ENCODE results near the gene WDR75. TPM values are rescaled to one million over a fixed set of nuclear protein-coding genes. Genes with fewer than 3 reads are reported as not detected.
"Not testable (repeated sequence)": the region's sequence is repeated elsewhere in the genome, so short reads cannot be mapped to it uniquely, and the experiment has no call there.

The WDR75 gene
- total RNA-seq, 1 donor from 2014 or later = 40.7 TPM

GRCh38 chr2:189466046-189466445 lies 24.8 kb downstream of the WDR75 start:
- Histone ChIP-seq H3K36me3 (ENCODE audit: control insufficient read depth in 3 of 3, insufficient read depth in 3 of 3, low read length in 3 of 3) (peaks cover 20 to 66% (median 42%) of the 10 kb centered on the region in 3 donors), H3K9ac (ENCODE audit: low read depth in 1 of 3, low read length in 3 of 3) (no peak overlapping the region), H3K27ac (ENCODE audit: low read depth, low read length) (no peak overlapping the region), H3K4me1 (ENCODE audit: control insufficient read depth in 3 of 3, insufficient read depth in 3 of 3, low read length in 3 of 3) (peaks cover 0 to 2% (median 0%) of the 10 kb centered on the region in 3 donors), H3K9me3 (ENCODE audit: control insufficient read depth in 3 of 3, low read length in 3 of 3) (no peaks in the 10 kb centered on the region), H3K4me3 (ENCODE audit: low read length in 3 of 3) (no peak overlapping the region), H3K27me3 (ENCODE audit: control insufficient read depth in 3 of 3, insufficient read depth in 3 of 3, low read length in 3 of 3) (no peaks in the 10 kb centered on the region)

GRCh38 chr2:189466656-189467055 lies 25.4 kb downstream of the WDR75 start:
- H3K9me3 ChIP-seq (ENCODE audit: control insufficient read depth in 3 of 3, low read length in 3 of 3) = no peaks in the 10 kb centered on the region
- H3K4me3 ChIP-seq (ENCODE audit: low read length in 3 of 3) = no peak overlapping the region
- H3K36me3 ChIP-seq (ENCODE audit: control insufficient read depth in 3 of 3, insufficient read depth in 3 of 3, low read length in 3 of 3) = peaks cover 20 to 70% (median 42%) of the 10 kb centered on the region in 3 donors
- H3K4me1 ChIP-seq (ENCODE audit: control insufficient read depth in 3 of 3, insufficient read depth in 3 of 3, low read length in 3 of 3) = peaks cover 0 to 2% (median 0%) of the 10 kb centered on the region in 3 donors
- H3K27me3 ChIP-seq (ENCODE audit: control insufficient read depth in 3 of 3, insufficient read depth in 3 of 3, low read length in 3 of 3) = no peaks in the 10 kb centered on the region
- H3K27ac ChIP-seq (ENCODE audit: low read depth, low read length) = no peak overlapping the region
- no peak overlapping the region for H3K9ac ChIP-seq (ENCODE audit: low read depth in 1 of 3, low read length in 3 of 3)

DNA sequence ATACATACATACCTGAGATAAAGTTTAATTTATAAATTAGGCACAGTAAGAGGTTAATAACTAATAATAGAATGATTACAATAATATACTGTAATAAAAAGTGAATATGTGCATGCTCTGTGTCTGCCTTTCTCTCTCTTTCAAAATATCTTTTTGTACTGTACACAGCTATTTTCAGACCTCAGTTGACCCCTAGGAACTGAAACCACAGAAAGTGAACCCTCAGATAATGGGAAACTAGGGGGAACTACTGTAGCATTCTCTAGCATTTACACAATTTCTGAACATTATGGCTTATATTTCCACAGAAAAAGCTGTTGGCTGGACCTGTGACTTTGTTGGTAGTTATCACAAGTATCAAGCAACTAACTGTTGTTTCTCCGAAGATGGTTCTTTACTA lies 25.9 kb downstream of the WDR75 start:
- Histone ChIP-seq H3K4me3 (ENCODE audit: low read length in 3 of 3) (no peak overlapping the region), H3K4me1 (ENCODE audit: control insufficient read depth in 3 of 3, insufficient read depth in 3 of 3, low read length in 3 of 3) (peaks cover 0 to 2% (median 0%) of the 10 kb centered on the region in 3 donors), H3K9ac (ENCODE audit: low read depth in 1 of 3, low read length in 3 of 3) (no peak overlapping the region), H3K36me3 (ENCODE audit: control insufficient read depth in 3 of 3, insufficient read depth in 3 of 3, low read length in 3 of 3) (peaks cover 20 to 69% (median 41%) of the 10 kb centered on the region in 3 donors), H3K27me3 (ENCODE audit: control insufficient read depth in 3 of 3, insufficient read depth in 3 of 3, low read length in 3 of 3) (no peaks in the 10 kb centered on the region), H3K27ac (ENCODE audit: low read depth, low read length) (no peak overlapping the region), H3K9me3 (ENCODE audit: control insufficient read depth in 3 of 3, low read length in 3 of 3) (no peaks in the 10 kb centered on the region)

DNA sequence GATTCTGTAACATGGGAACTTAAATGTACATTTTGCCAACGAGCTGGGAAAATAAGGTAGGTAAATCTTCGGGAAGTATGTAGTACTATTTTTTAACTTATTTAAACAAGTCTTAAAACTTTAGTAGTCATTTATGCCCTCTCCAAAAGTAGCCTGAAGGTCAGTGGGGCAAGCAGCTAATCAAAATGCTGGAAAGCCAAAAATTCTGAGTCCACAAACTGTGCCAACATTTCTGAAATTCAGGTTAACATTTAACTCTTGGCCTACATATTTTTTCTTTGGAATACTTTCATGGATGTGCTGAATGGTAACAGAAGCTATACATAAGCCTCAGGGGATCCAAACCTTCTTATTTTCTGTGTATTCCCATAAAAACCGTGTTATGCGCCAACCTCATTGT lies 26.3 kb downstream of the WDR75 start:
- Histone ChIP-seq H3K9me3 (ENCODE audit: control insufficient read depth in 3 of 3, low read length in 3 of 3) (no peaks in the 10 kb centered on the region), H3K9ac (ENCODE audit: low read depth in 1 of 3, low read length in 3 of 3) (no peak overlapping the region), H3K36me3 (ENCODE audit: control insufficient read depth in 3 of 3, insufficient read depth in 3 of 3, low read length in 3 of 3) (peaks cover 20 to 65% (median 36%) of the 10 kb centered on the region in 3 donors), H3K27me3 (ENCODE audit: control insufficient read depth in 3 of 3, insufficient read depth in 3 of 3, low read length in 3 of 3) (no peaks in the 10 kb centered on the region), H3K4me3 (ENCODE audit: low read length in 3 of 3) (no peak overlapping the region), H3K4me1 (ENCODE audit: control insufficient read depth in 3 of 3, insufficient read depth in 3 of 3, low read length in 3 of 3) (peaks cover 0 to 2% (median 0%) of the 10 kb centered on the region in 3 donors), H3K27ac (ENCODE audit: low read depth, low read length) (no peak overlapping the region)

GRCh38 chr2:189474526-189474925 lies 33.3 kb downstream of the WDR75 start:
- peaks cover 7 to 35% (median 18%) of the 10 kb centered on the region in 3 donors for H3K36me3 ChIP-seq (ENCODE audit: control insufficient read depth in 3 of 3, insufficient read depth in 3 of 3, low read length in 3 of 3)

DNA sequence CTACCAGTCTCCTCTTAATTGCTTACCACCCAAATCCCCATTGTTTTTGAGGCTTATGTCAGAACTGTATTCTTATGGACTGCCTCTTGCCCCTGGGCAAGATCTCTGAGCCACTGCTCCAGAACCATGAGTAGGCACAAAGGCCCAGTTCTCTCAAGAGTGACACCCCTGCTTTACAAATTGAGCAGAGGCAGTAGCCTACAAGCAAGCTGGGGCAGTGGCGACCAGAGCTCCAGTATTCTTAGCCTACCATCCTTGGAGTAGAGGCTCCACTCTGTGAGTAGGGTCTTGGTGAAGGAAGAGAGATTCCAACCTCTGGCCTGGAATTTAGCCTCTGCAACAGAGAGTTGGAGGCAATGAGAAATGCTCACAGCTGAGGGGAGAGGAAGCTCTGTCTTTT lies 36.5 kb downstream of the WDR75 start:
- no peak overlapping the region for H3K4me3 ChIP-seq (ENCODE audit: low read length in 3 of 3)
- H3K27ac ChIP-seq (ENCODE audit: low read depth, low read length) = peak overlapping the region; percentile 37
- H3K4me1 ChIP-seq (ENCODE audit: control insufficient read depth in 3 of 3, insufficient read depth in 3 of 3, low read length in 3 of 3) = peaks cover 0 to 9% (median 4%) of the 10 kb centered on the region in 3 donors
- no peaks in the 10 kb centered on the region for H3K9me3 ChIP-seq (ENCODE audit: control insufficient read depth in 3 of 3, low read length in 3 of 3)
- peaks cover 0 to 18% (median 12%) of the 10 kb centered on the region in 3 donors for H3K36me3 ChIP-seq (ENCODE audit: control insufficient read depth in 3 of 3, insufficient read depth in 3 of 3, low read length in 3 of 3)
- H3K9ac ChIP-seq (ENCODE audit: low read depth in 1 of 3, low read length in 3 of 3) = no peak overlapping the region
- no peaks in the 10 kb centered on the region for H3K27me3 ChIP-seq (ENCODE audit: control insufficient read depth in 3 of 3, insufficient read depth in 3 of 3, low read length in 3 of 3)

More at GRCh38 chr2:189474526-189474925, 33.3 kb downstream of the WDR75 start:
- Histone ChIP-seq H3K27ac (ENCODE audit: low read depth, low read length) (no peak overlapping the region), H3K27me3 (ENCODE audit: control insufficient read depth in 3 of 3, insufficient read depth in 3 of 3, low read length in 3 of 3) (no peaks in the 10 kb centered on the region), H3K9me3 (ENCODE audit: control insufficient read depth in 3 of 3, low read length in 3 of 3) (no peaks in the 10 kb centered on the region), H3K9ac (ENCODE audit: low read depth in 1 of 3, low read length in 3 of 3) (no peak overlapping the region), H3K4me3 (ENCODE audit: low read length in 3 of 3) (no peak overlapping the region), H3K4me1 (ENCODE audit: control insufficient read depth in 3 of 3, insufficient read depth in 3 of 3, low read length in 3 of 3) (peaks cover 0 to 4% (median 0%) of the 10 kb centered on the region in 3 donors)

DNA sequence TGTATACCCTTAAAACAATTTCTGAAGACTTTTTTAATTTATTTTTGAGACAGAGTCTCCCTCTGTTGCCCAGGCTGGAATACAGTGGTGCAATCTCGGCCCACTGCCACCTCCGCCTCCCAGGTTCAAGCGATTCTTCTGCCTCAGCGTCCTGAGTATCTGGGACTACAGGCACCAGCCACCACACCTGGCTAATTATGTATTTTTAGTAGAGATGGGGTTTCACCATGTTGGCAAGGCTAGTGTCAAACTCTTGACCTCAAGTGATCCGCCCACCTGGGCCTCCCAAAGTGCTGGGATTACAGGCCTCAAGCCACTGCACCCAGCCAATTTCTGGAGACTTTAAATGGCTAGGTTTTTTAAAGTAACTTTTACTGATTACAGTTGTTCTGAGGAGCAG lies 37.0 kb downstream of the WDR75 start:
- H3K9ac ChIP-seq (ENCODE audit: low read depth in 1 of 3, low read length in 3 of 3); H3K9me3 ChIP-seq (ENCODE audit: control insufficient read depth in 3 of 3, low read length in 3 of 3); H3K4me1 ChIP-seq (ENCODE audit: control insufficient read depth in 3 of 3, insufficient read depth in 3 of 3, low read length in 3 of 3); H3K4me3 ChIP-seq (ENCODE audit: low read length in 3 of 3); H3K27me3 ChIP-seq (ENCODE audit: control insufficient read depth in 3 of 3, insufficient read depth in 3 of 3, low read length in 3 of 3): not testable (repeated sequence)
- peaks cover 0 to 16% (median 11%) of the 10 kb centered on the region in 3 donors for H3K36me3 ChIP-seq (ENCODE audit: control insufficient read depth in 3 of 3, insufficient read depth in 3 of 3, low read length in 3 of 3)
- peak overlapping the region; percentile 37 for H3K27ac ChIP-seq (ENCODE audit: low read depth, low read length)

DNA sequence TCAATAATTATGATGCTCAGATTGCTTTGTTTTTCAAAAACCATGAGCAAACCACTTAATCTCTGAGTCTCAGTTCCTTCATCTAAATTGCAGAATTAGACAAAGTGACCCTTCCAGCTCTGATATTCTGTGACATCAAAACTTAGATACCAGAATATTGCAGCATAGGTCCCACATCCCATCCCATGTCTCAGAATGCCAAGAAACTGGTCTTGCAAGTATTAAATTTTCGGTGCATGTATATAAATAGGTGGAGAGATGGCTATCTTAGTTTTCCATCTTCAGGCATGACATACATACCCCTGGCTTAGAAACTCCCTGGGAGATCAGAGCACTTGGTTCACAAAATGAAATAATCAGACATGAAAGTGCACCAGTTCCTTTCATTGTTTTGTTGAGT lies 39.8 kb downstream of the WDR75 start:
- H3K9ac ChIP-seq (ENCODE audit: low read depth in 1 of 3, low read length in 3 of 3) = no peak overlapping the region
- H3K27ac ChIP-seq (ENCODE audit: low read depth, low read length) = no peak overlapping the region
- no peaks in the 10 kb centered on the region for H3K9me3 ChIP-seq (ENCODE audit: control insufficient read depth in 3 of 3, low read length in 3 of 3)
- peaks cover 8 to 22% (median 11%) of the 10 kb centered on the region in 3 donors for H3K4me1 ChIP-seq (ENCODE audit: control insufficient read depth in 3 of 3, insufficient read depth in 3 of 3, low read length in 3 of 3)
- H3K36me3 ChIP-seq (ENCODE audit: control insufficient read depth in 3 of 3, insufficient read depth in 3 of 3, low read length in 3 of 3) = peaks cover 0 to 2% (median 0%) of the 10 kb centered on the region in 3 donors
- H3K4me3 ChIP-seq (ENCODE audit: low read length in 3 of 3) = no peak overlapping the region
- H3K27me3 ChIP-seq (ENCODE audit: control insufficient read depth in 3 of 3, insufficient read depth in 3 of 3, low read length in 3 of 3) = no peaks in the 10 kb centered on the region

- Histone ChIP-seq H3K27me3 (ENCODE audit: control insufficient read depth in 3 of 3, insufficient read depth in 3 of 3, low read length in 3 of 3) (no peaks in the 10 kb centered on the region), H3K4me3 (ENCODE audit: low read length in 3 of 3) (no peak overlapping the region), H3K9ac (ENCODE audit: low read depth in 1 of 3, low read length in 3 of 3) (no peak overlapping the region), H3K27ac (ENCODE audit: low read depth, low read length) (no peak overlapping the region), H3K4me1 (ENCODE audit: control insufficient read depth in 3 of 3, insufficient read depth in 3 of 3, low read length in 3 of 3) (peaks cover 7 to 22% (median 8%) of the 10 kb centered on the region in 3 donors), H3K36me3 (ENCODE audit: control insufficient read depth in 3 of 3, insufficient read depth in 3 of 3, low read length in 3 of 3) (no peaks in the 10 kb centered on the region), H3K9me3 (ENCODE audit: control insufficient read depth in 3 of 3, low read length in 3 of 3) (no peaks in the 10 kb centered on the region)
Observed at GRCh38 chr2:189483571-189483970, 42.3 kb downstream of the WDR75 start.

GRCh38 chr2:189483980-189484740 lies 42.9 kb downstream of the WDR75 start:
- Histone ChIP-seq H3K4me3 (ENCODE audit: low read length in 3 of 3) (peak overlapping the region in 1 of 3 donors; percentile 29), H3K9ac (ENCODE audit: low read depth in 1 of 3, low read length in 3 of 3) (no peak overlapping the region), H3K27ac (ENCODE audit: low read depth, low read length) (peak overlapping the region; percentile 79), H3K4me1 (ENCODE audit: control insufficient read depth in 3 of 3, insufficient read depth in 3 of 3, low read length in 3 of 3) (peaks cover 7 to 22% (median 8%) of the 10 kb centered on the region in 3 donors), H3K9me3 (ENCODE audit: control insufficient read depth in 3 of 3, low read length in 3 of 3) (no peaks in the 10 kb centered on the region), H3K27me3 (ENCODE audit: control insufficient read depth in 3 of 3, insufficient read depth in 3 of 3, low read length in 3 of 3) (no peaks in the 10 kb centered on the region), H3K36me3 (ENCODE audit: control insufficient read depth in 3 of 3, insufficient read depth in 3 of 3, low read length in 3 of 3) (no peaks in the 10 kb centered on the region)

Measured in skeletal muscle tissue (tissue), 4 donors.